A549 (cell line): ENCODE measurements around the gene NRG3. TPM values are rescaled to one million over a fixed set of nuclear protein-coding genes. Genes with fewer than 3 reads are reported as not detected.

Source experiments
- ATAC-seq, 2 experiments: fragments of 200-7000 bp in 1 of 2; fragments of >200 bp in 1 of 2; cut with Nextera tagmentation in 1 of 2; cut with Tn5 transposase in 1 of 2; 3 replicates each; pipeline versions ENCODE4 v1.8.0 to v1.9.1; 2018 to 2020; ENCODE audit warnings: mild to moderate bottlenecking in 1 of 2, moderate library complexity in 1 of 2
- CTCF ChIA-PET: fragments of 300-600 bp; sonication (Branson Sonifier 250); formaldehyde crosslinking; extraction: SDS; loops from one replicate; lab custom pipeline; 2021; ENCODE audit warnings: antibody characterized with exemption, inconsistent platforms; lab: Yijun Ruan, JAX
- POLR2A ChIA-PET: fragments of 350-600 bp; formaldehyde crosslinking; extraction: SDS; loops from one replicate; lab custom pipeline; 2021; ENCODE audit warnings: antibody characterized with exemption, inconsistent platforms; lab: Yijun Ruan, JAX
- DNase-seq, 2 experiments: peaks; one replicate each; pipeline versions ENCODE4 v3.0.0 to v3.0.0-alpha.2; 2011 to 2016; ENCODE audit warnings: low read depth in 1 of 2, low spot score in 1 of 2
- FAIRE-seq: peaks from 2 replicates; lab custom pipeline; 2011; peaks lifted over from hg19 to GRCh38; lab: Jason Lieb, UNC
- H3K27ac ChIP-seq, 2 experiments: fragments of >200 bp; sonication (Bioruptor Twin); formaldehyde crosslinking; 3 replicates each; pipeline ENCODE4 v1.5.1; 2016 to 2017
- H3K4me1 ChIP-seq: fragments of >200 bp; sonication (Bioruptor Twin); formaldehyde crosslinking; 3 replicates; pipeline ENCODE4 v1.6.1; 2016
- H3K4me2 ChIP-seq: fragments of >200 bp; sonication (Bioruptor Twin); formaldehyde crosslinking; 3 replicates; pipeline ENCODE4 v1.6.1; 2016
- H3K4me3 ChIP-seq: fragments of >200 bp; sonication (Bioruptor Twin); formaldehyde crosslinking; 3 replicates; pipeline ENCODE4 v1.5.1; 2016
- H3K9me3 ChIP-seq: fragments of >200 bp; sonication (Bioruptor Twin); formaldehyde crosslinking; 3 replicates; pipeline ENCODE4 v1.6.1; 2016
- BCL3 ChIP-seq: fragments of >200 bp; sonication (Bioruptor Twin); formaldehyde crosslinking; IDR thresholded peaks from 3 replicates; pipeline ENCODE4 v1.6.1; 2016
- BHLHE40 ChIP-seq: IDR thresholded peaks from 2 replicates; pipeline ENCODE4 v1.6.1; 2012; ENCODE audit warnings: low read depth, low read length, inconsistent platforms
- CBX2 ChIP-seq: fragments of 200-600 bp; sonication (generic); IDR thresholded peaks from 2 replicates; pipeline ENCODE4 v1.6.1; 2016; ENCODE audit warnings: low read depth, mild to moderate bottlenecking, borderline replicate concordance
- CBX8 ChIP-seq: fragments of 200-600 bp; sonication (generic); IDR thresholded peaks from 2 replicates; pipeline ENCODE4 v1.6.1; 2016
- CHD4 ChIP-seq: fragments of 200-600 bp; sonication (generic); IDR thresholded peaks from 2 replicates; pipeline ENCODE4 v1.6.1; 2016; ENCODE audit warnings: antibody characterized with exemption, mild to moderate bottlenecking, borderline replicate concordance
- EHMT2 ChIP-seq: fragments of 200-600 bp; sonication (generic); IDR thresholded peaks from 2 replicates; pipeline ENCODE4 v1.6.1; 2016; ENCODE audit warnings: antibody characterized with exemption, low read depth, mild to moderate bottlenecking, moderate library complexity
- ESRRA ChIP-seq: fragments of 150-350 bp; IDR thresholded peaks from 2 replicates; pipeline ENCODE4 v1.6.1; 2014; ENCODE audit warnings: mild to moderate bottlenecking, low read length, borderline replicate concordance
- FOXS1 ChIP-seq: fragments of 250-450 bp; sonication (Bioruptor Pico); IDR thresholded peaks from 2 replicates; pipeline ENCODE4 v1.5.0; 2020; ENCODE audit warnings: mild to moderate bottlenecking, moderate library complexity
- HMGXB4 ChIP-seq: fragments of 250-450 bp; sonication (Bioruptor Pico); IDR thresholded peaks from 2 replicates; pipeline ENCODE4 v1.5.0; 2021; ENCODE audit warnings: mild to moderate bottlenecking, moderate library complexity, borderline replicate concordance
- HOXA7 ChIP-seq: fragments of 250-450 bp; sonication (Bioruptor Pico); IDR thresholded peaks from 2 replicates; pipeline ENCODE4 v1.5.0; 2020; ENCODE audit warnings: mild to moderate bottlenecking, moderate library complexity
- HOXB5 ChIP-seq: fragments of 250-450 bp; sonication (Bioruptor Pico); IDR thresholded peaks from 2 replicates; pipeline ENCODE4 v1.5.0; 2020; ENCODE audit warnings: mild to moderate bottlenecking, moderate library complexity
- JUN ChIP-seq, 2 experiments: fragments of >200 bp; sonication (Bioruptor Twin); formaldehyde crosslinking; IDR thresholded peaks; 2 replicates in 1 of 2; 3 replicates in 1 of 2; pipeline ENCODE4 v1.6.1; 2016 to 2017
- KDM1A ChIP-seq: fragments of 200-600 bp; sonication (generic); IDR thresholded peaks from 2 replicates; pipeline ENCODE4 v1.6.1; 2016; ENCODE audit warnings: low read depth, mild to moderate bottlenecking
- MAFK ChIP-seq: fragments of 450-650 bp; IDR thresholded peaks from 2 replicates; pipeline ENCODE4 v1.6.1; 2014; ENCODE audit not compliant: partially characterized antibody
- MAX ChIP-seq: IDR thresholded peaks from 2 replicates; pipeline ENCODE4 v1.6.1; 2012
- PHF8 ChIP-seq: fragments of 200-600 bp; sonication (generic); IDR thresholded peaks from 2 replicates; pipeline ENCODE4 v1.6.1; 2016; ENCODE audit warnings: low read depth, mild to moderate bottlenecking, antibody characterized with exemption, moderate library complexity, borderline replicate concordance
- POLR2A ChIP-seq: IDR thresholded peaks from 2 replicates; pipeline ENCODE4 v1.6.1; 2012; ENCODE audit warnings: mild to moderate bottlenecking, low read length
- RAD21 ChIP-seq, 2 experiments: fragments of >200 bp in 1 of 2; sonication (Bioruptor Twin) in 1 of 2; formaldehyde crosslinking in 1 of 2; IDR thresholded peaks in 1 of 2; conservative IDR thresholded peaks in 1 of 2; 2 replicates in 1 of 2; 3 replicates in 1 of 2; pipeline ENCODE4 v1.6.1; 2012 to 2018; ENCODE audit warnings: inconsistent platforms in 1 of 2
- REST ChIP-seq: fragments of 200-600 bp; sonication (generic); IDR thresholded peaks from 2 replicates; pipeline ENCODE4 v1.6.1; 2016; ENCODE audit warnings: antibody characterized with exemption, mild to moderate bottlenecking, moderate library complexity
- RNF2 ChIP-seq: fragments of 200-600 bp; sonication (generic); IDR thresholded peaks from 2 replicates; pipeline ENCODE4 v1.6.1; 2016; ENCODE audit warnings: low read depth, mild to moderate bottlenecking, antibody characterized with exemption, moderate library complexity, borderline replicate concordance
- TFCP2L1 ChIP-seq: fragments of 250-450 bp; sonication (Bioruptor Pico); IDR thresholded peaks from 2 replicates; pipeline ENCODE4 v1.5.0; 2021; ENCODE audit warnings: mild to moderate bottlenecking
- ZC3H11A ChIP-seq: fragments of 450-650 bp; IDR thresholded peaks from 2 replicates; pipeline ENCODE4 v1.6.1; 2014; ENCODE audit warnings: antibody characterized with exemption, mild to moderate bottlenecking
- ZFP36 ChIP-seq: fragments of 450-650 bp; IDR thresholded peaks from 2 replicates; pipeline ENCODE4 v1.6.1; 2014; ENCODE audit warnings: borderline replicate concordance; ENCODE audit not compliant: partially characterized antibody
- ZNF302 ChIP-seq: fragments of 250-450 bp; sonication (Bioruptor Pico); IDR thresholded peaks from 2 replicates; pipeline ENCODE4 v1.9.0; 2021; ENCODE audit warnings: inconsistent platforms, mild to moderate bottlenecking, moderate library complexity
- ZSCAN20 ChIP-seq: fragments of 250-450 bp; sonication (Bioruptor Pico); IDR thresholded peaks from 2 replicates; pipeline ENCODE4 v1.8.0; 2022; ENCODE audit warnings: mild to moderate bottlenecking, moderate library complexity
- WGBS: methylation state at CpG from one replicate; pipeline ENCODE4 v1.1.6; 2017; ENCODE audit errors: missing lambda C conversion rate; 5-methylcytosine and 5-hydroxymethylcytosine counted together
- polyA plus RNA-seq, 4 experiments: library from polyadenylated mRNA; depleted of rRNA in 3 of 4; stranded (reverse); fragments of >200 nt; fragmentation: RNase III in 1 of 4; extraction: RNeasy Plus Mini Kit Qiagen cat#74134 plus additional on column Dnase treatment in 1 of 4; gene quantifications; 2 replicates in 3 of 4; 3 replicates in 1 of 4; pipeline ENCODE4 v1.2.3, GENCODE V29; 2011 to 2017

NRG3 gene
- polyA plus RNA-seq, 2 of the 4 experiments (the other 2 are of a cell fraction), result not detected

- Histone ChIP-seq H3K27ac (no peak overlapping the region), H3K4me2 (no peak overlapping the region), H3K4me1 (no peaks in the 10 kb centered on the region)
- CTCF ChIA-PET, result no interaction called here
- POLR2A ChIA-PET, result no interaction called here
- DNase-seq, result no peak
- TF ChIP-seq REST, result no peak
- TF ChIP-seq MAFK, result peak; percentile 97
- TF ChIP-seq, all 56 proteins: peak for 1
- peaks cover 5% of the 10 kb centered on the region; the same call in 2 of the 3 replicates for H3K9me3 ChIP-seq
- ATAC-seq, result no peak
- no peak overlapping the region for H3K4me3 ChIP-seq
- no peak for FAIRE-seq
Measured at GRCh38 chr10:82440775-82441174, 565.8 kb downstream of the NRG3 start.

- Histone ChIP-seq H3K4me3 (no peak overlapping the region), H3K4me2 (no peak overlapping the region), H3K9me3 (no peaks in the 10 kb centered on the region), H3K4me1 (no peaks in the 10 kb centered on the region), H3K27ac (no peak overlapping the region)
- ChIA-PET POLR2A (no interaction called here), CTCF (no interaction called here)
- FAIRE-seq (no peak), DNase-seq (no peak), ATAC-seq (no peak)
- TF ChIP-seq ZNF302 (CRISPR knock-in tag), result no peak
- no peak for TF ChIP-seq ZC3H11A
- TF ChIP-seq HOXB5 (CRISPR knock-in tag), result no peak
- TF ChIP-seq ESRRA, result no peak
- no peak for TF ChIP-seq EHMT2
- no peak for TF ChIP-seq CHD4
- no peak for TF ChIP-seq ZFP36
- 64% methylated on average over 3 of the region's 3 CpGs for WGBS
Measured at GRCh38 chr10:82452046-82452445, 577.1 kb downstream of the NRG3 start.

GRCh38 chr10:82452676-82453075 lies 577.7 kb downstream of the NRG3 start:
- FAIRE-seq (no peak), ATAC-seq (no peak), DNase-seq (no peak)
- Histone ChIP-seq H3K4me3 (no peak overlapping the region), H3K27ac (no peak overlapping the region), H3K4me2 (no peak overlapping the region), H3K4me1 (no peaks in the 10 kb centered on the region), H3K9me3 (no peaks in the 10 kb centered on the region)
- ChIA-PET CTCF (interaction anchor here (1.2 kb wide), 1 partner anchor 11 kb away, joined by 3 read pairs; no protein-coding TSS in a partner anchor), POLR2A (no interaction called here)
- 0% methylated on average over 1 of the region's 1 CpG for WGBS
- TF ChIP-seq BHLHE40, result no peak
- TF ChIP-seq BCL3, result no peak
- TF ChIP-seq ESRRA, result no peak
- no peak for TF ChIP-seq RNF2
- no peak for TF ChIP-seq FOXS1 (CRISPR knock-in tag)
- no peak for TF ChIP-seq RAD21 (conservative IDR thresholded peaks at IDR 0.05 in 1 of 2, IDR thresholded peaks at IDR 0.05 in 1 of 2)
- TF ChIP-seq TFCP2L1 (CRISPR knock-in tag), result no peak
- TF ChIP-seq CBX8, result no peak
- no peak for TF ChIP-seq CBX2
- TF ChIP-seq HOXA7, result no peak
- TF ChIP-seq MAX, result no peak
- TF ChIP-seq JUN (IDR thresholded peaks at IDR 0.05), result no peak
- TF ChIP-seq POLR2A, result no peak
- TF ChIP-seq ZSCAN20 (CRISPR knock-in tag), result no peak
- TF ChIP-seq REST, result no peak
- TF ChIP-seq HMGXB4 (CRISPR knock-in tag), result no peak
- no peak for TF ChIP-seq KDM1A
- TF ChIP-seq PHF8, result no peak
